Activated CD8-positive, alpha-beta memory T cell treated with anti-CD3 and anti-CD28 coated beads, Interleukin-2, amount 50 U/mL, for 24 hours (primary cell): ENCODE results near the gene PRR16.
"Not testable (repeated sequence)": the region's sequence is repeated elsewhere in the genome, so short reads cannot be mapped to it uniquely, and the experiment has no call there.

Experiments used
- DNase-seq: peaks from one replicate; pipeline ENCODE4 v3.0.0-alpha.2; 2020; ENCODE audit errors: extremely low read depth

PRR16 gene

DNA sequence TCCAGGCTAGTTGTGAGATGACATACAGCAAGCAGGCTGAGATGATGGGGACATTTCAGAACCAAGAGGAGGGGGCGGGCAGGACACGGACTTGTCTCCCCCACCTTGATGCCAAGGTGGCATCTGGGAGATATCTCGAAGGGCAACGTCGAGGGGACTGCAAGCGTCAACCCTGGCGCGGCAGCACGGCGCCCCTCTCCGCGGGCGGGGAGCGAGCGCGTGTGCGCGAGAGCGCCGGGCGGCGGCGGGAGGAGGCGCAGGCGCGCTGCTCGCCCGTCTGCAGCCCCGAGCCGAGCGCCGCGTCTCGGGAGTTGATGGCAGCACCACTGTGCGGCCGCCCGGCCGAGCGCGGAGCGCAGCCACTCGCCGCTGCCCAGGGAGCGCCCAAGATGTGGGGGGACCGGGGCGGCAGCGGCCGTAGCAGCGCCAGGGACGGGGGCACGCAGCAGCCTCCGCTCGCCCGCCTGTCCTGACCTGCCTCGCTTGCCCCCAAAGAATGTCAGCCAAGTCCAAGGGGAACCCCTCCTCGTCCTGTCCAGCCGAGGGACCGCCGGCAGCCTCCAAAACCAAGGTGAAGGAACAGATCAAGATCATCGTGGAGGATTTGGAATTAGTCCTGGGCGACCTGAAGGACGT, at the start of gene PRR16:
TSS of gene PRR16 (plus strand) at position 310 of the 636 bp plus-strand sequence.
- no peak for DNase-seq

GRCh38 chr5:120415985-120416384, 48.1 kb upstream of the PRR16 start:
- no peak for DNase-seq

GRCh38 chr5:120419127-120419526, 45.0 kb upstream of the PRR16 start:
- no peak for DNase-seq

DNA sequence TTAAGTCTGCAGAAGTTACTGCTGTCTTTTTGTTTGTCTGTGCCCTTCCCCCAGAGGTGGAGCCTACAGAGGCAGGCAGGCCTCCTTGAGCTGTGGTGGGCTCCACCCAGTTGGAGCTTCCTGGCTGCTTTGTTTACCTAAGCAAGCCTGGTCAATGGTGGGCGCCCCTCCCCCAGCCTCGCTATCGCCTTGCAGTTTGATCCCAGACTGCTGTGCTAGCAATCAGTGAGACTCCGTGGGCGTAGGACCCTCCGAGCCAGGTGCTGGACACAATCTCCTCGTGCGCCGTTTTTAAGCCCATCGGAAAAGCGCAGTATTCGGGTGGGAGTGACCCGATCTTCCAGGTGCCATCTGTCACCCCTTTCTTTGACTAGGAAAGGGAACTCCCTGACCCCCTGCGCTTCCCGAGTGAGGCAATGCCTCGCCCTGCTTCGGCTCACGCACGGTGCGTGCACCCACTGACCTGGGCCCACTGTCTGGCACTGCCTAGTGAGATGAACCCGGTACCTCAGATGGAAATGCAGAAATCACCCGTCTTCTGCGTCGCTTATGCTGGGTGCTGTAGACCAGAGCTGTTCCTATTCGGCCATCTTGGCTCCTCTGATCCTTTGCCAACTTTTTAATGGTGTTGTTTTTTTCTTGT, 37.3 kb upstream of the PRR16 start:
- not testable (repeated sequence) for DNase-seq

DNA sequence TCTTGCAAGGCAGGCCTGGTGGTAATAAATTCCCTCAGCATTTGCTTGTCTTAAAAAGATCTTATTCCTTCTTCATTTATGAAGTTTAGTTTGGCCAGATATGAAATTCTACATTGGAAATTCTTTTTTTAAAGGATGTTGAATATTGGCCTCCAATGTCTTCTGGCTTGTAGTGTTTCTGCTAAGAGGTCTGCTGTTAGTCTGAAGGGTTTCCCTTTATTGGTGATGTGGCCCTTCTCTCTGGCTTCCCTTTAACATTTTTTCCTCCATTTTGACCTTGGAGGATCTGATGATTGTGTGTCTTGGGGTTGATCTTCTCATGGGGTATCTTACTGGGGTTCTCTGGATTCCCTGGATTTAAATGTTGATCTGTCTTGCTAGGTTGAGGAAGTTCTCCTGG, 33.5 kb upstream of the PRR16 start:
- DNase-seq = no peak

GRCh38 chr5:120432861-120433260, 31.2 kb upstream of the PRR16 start:
- DNase-seq = no peak

DNA sequence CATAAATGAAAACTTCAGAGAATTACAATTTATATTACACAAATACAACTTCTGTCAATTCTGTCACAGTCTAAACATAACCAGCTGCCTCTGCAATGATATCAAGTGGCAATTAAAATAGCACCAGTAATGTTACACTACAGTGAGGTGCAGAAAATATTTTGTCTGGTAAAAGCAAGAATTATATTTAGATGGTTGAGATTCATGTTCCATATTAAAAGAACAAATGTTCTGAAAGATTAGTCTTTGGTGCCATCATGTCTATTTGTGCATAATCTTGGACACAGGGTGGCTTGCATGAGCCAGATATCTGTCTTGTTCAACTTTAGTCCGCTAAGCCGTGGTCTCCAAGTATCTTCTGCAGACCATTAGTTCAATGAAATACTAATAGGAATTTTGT, 29.0 kb upstream of the PRR16 start:
- DNase-seq = no peak

DNA sequence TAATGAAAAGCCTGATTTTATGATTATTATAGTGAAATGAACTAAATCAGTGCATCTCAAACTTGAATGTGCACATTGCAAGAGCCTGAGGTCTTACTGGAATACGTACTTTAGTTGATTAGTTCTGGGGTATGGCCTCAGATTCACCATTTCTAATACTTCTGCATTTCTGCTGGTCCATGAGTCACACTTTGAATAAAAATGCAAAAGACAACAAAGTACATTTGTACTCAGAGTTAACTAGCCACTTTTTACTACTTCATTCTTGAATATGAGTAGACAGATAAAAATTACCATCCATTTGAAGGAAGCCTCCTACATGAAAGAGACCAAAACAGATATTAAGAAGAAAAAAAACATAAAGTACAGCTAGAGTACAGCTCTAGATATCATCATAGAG, 27.1 kb upstream of the PRR16 start:
- no peak for DNase-seq

DNA sequence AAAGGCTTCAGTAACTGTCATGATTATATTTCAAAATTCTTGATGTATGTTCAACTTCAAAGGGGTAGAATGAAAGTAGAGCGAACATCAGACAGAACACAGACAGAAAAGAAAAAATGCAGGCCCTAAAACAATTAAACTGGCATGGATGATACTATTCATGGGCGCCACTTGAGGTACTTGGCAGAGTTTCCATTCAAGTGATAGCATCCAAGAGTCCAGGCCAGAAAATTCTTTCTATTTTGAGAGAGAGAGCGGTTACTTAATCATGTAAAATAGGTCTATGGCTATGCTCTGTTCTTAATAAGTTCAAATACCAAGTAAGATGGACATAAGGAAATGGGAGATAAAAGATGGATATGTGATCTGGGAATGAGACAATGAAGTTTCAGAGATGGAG, 21.4 kb upstream of the PRR16 start:
- no peak for DNase-seq

DNA sequence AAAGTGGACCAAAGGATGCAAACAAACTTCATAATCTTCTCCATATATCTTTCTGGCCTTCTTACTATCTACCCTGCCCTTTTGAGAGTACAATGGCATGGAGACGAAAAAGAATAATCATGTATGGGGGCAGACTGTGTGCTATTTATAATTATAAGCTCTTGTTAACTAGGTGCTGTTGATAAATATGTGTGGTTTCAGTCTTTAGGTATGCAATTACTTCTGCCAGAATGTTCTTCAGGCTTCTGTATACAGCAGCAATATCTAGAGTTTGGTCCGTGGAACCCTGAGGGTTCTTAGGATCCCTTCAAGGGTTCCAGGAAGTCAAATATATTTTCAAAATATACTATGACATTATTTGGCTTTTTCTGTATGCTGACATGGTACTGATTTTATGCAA, 20.5 kb upstream of the PRR16 start:
- no peak for DNase-seq

GRCh38 chr5:120446068-120446492, 18.0 kb upstream of the PRR16 start:
- DNase-seq = no peak

- no peak for DNase-seq
These were observed 17.2 kb upstream of the PRR16 start for GRCh38 chr5:120446901-120447300.

- no peak for DNase-seq
These were observed 16.3 kb upstream of the PRR16 start for GRCh38 chr5:120447706-120448239.

DNA sequence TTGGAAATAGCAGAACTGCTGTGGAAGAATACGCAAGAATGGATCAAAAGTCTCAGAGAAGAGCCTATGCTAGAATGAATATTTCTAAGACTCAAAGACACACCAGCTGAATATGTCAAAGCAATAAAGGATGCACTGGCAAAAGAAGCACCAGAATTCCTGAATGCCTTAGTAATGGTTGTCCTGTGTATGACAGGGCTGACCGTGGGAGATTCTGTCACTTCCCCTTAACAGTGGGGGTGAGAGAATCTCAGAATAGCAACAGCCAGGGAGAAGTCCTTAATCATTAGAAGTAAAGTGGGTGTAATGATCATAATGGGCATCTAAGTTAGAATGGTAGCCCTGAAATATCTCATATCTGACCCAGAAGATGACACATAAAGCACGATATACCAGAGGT, 14.6 kb upstream of the PRR16 start:
- no peak for DNase-seq

DNA sequence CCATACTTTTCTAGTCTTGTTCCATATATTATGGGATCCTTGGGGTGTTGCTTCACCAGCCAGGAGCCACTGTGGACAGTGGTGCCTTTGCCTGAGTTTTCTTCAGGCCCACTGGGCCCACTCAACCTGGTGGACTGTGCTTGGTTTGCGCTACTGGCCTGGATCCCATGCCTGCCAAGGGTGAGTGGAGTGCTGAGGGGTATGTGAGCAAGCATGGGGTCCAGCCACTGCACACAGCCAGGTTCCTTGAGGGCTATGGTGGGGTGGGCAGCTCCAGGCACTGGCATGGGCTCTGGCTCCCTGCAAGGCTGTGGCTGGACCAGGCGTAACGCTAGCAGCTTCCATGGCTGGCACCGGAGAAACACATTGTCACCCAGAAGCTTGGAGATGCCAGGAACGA, 13.2 kb upstream of the PRR16 start:
- DNase-seq = no peak

GRCh38 chr5:120451445-120451844, 12.7 kb upstream of the PRR16 start:
- no peak for DNase-seq

- no peak for DNase-seq
These were observed 11.6 kb upstream of the PRR16 start for GRCh38 chr5:120452471-120452870.

- DNase-seq = no peak
These were observed 9.9 kb upstream of the PRR16 start for GRCh38 chr5:120454094-120454798.

- no peak for DNase-seq
These were observed 8.1 kb upstream of the PRR16 start for GRCh38 chr5:120456006-120456405.

- no peak for DNase-seq
These were observed 6.1 kb upstream of the PRR16 start for GRCh38 chr5:120457839-120458507.

GRCh38 chr5:120458508-120458847, 5.6 kb upstream of the PRR16 start:
- DNase-seq = not testable (repeated sequence)

- no peak for DNase-seq
These were observed 2.8 kb upstream of the PRR16 start for GRCh38 chr5:120461251-120461650.
